H1 (cell line): ENCODE results near the gene RAD23A. TPM values are rescaled to one million over a fixed set of nuclear protein-coding genes. Genes with fewer than 3 reads are reported as not detected.

ENCODE experiments used
- CTCF ChIA-PET: fragments of 300-600 bp; sonication (Branson Sonifier 250); formaldehyde crosslinking; loops from one replicate; lab custom pipeline; 2021; ENCODE audit not compliant: partially characterized antibody; lab: Charles Lee
- POLR2A ChIA-PET: fragments of 300-600 bp; sonication (Branson Sonifier 250); formaldehyde crosslinking; loops from one replicate; lab custom pipeline; 2021; ENCODE audit warnings: inconsistent platforms; ENCODE audit not compliant: partially characterized antibody; lab: Charles Lee
- DNase-seq, 2 experiments: peaks; one replicate each; pipeline versions ENCODE4 v3.0.0 to v3.0.0-alpha.2; 2010 to 2022; ENCODE audit warnings: low spot score in 2 of 2, low read depth in 1 of 2, mixed read lengths in 1 of 2
- FAIRE-seq: peaks from 2 replicates; lab custom pipeline; 2011; peaks lifted over from hg19 to GRCh38; lab: Jason Lieb, UNC
- H2AFZ ChIP-seq: 2 replicates; pipeline ENCODE4 v1.8.1; 2012; ENCODE audit warnings: low read length, inconsistent platforms
- H2AK5ac ChIP-seq: 2 replicates; pipeline ENCODE4 v1.6.1; 2013; ENCODE audit warnings: low read depth, low read length
- H2BK120ac ChIP-seq: replicated peaks from 2 replicates; pipeline ENCODE3; 2013; ENCODE audit warnings: low read depth, low read length, inconsistent platforms
- H2BK12ac ChIP-seq: 2 replicates; pipeline ENCODE4 v1.6.1; 2013; ENCODE audit warnings: low read depth, low read length
- H2BK15ac ChIP-seq: 2 replicates; pipeline ENCODE4 v1.6.1; 2013; ENCODE audit warnings: low read length
- H2BK20ac ChIP-seq: 2 replicates; pipeline ENCODE4 v1.6.1; 2013; ENCODE audit warnings: low read length
- H2BK5ac ChIP-seq: 2 replicates; pipeline ENCODE4 v1.6.1; 2013; ENCODE audit warnings: low read depth, low read length
- H3K14ac ChIP-seq: 2 replicates; pipeline ENCODE4 v1.6.1; 2013; ENCODE audit warnings: inconsistent platforms; ENCODE audit not compliant: insufficient read length
- H3K18ac ChIP-seq: 2 replicates; pipeline ENCODE4 v1.6.1; 2013; ENCODE audit warnings: low read length; ENCODE audit errors: extremely low read depth
- H3K23ac ChIP-seq: 2 replicates; pipeline ENCODE4 v1.6.1; 2013; ENCODE audit warnings: inconsistent platforms; ENCODE audit not compliant: insufficient read length
- H3K23me2 ChIP-seq: 2 replicates; pipeline ENCODE4 v1.6.1; 2013; ENCODE audit warnings: low read depth, low read length
- H3K27ac ChIP-seq: 2 replicates; pipeline ENCODE4 v1.6.1; 2011; ENCODE audit warnings: low read depth, low read length, inconsistent platforms
- H3K27me3 ChIP-seq, 4 experiments: replicated peaks in 1 of 4; 1 replicate in 1 of 4; 2 replicates in 3 of 4; pipeline versions ENCODE4 v1.6.1 to v1.8.1; 2011 to 2013; ENCODE audit warnings: low read length in 3 of 4, mild to moderate bottlenecking in 3 of 4, inconsistent platforms in 2 of 4, mixed read lengths in 2 of 4, moderate library complexity in 1 of 4; ENCODE audit not compliant: control insufficient read depth in 3 of 4, insufficient read depth in 3 of 4; ENCODE audit errors: extremely low read depth in 1 of 4
- H3K36me3 ChIP-seq, 4 experiments: 2 replicates each; pipeline versions ENCODE4 v1.6.1 to v1.8.1; 2011 to 2013; ENCODE audit warnings: mild to moderate bottlenecking in 4 of 4, low read length in 3 of 4, moderate library complexity in 2 of 4, control low read depth in 1 of 4, inconsistent platforms in 1 of 4; ENCODE audit not compliant: insufficient read depth in 4 of 4, control insufficient read depth in 2 of 4
- H3K4ac ChIP-seq: replicated peaks from 2 replicates; pipeline ENCODE3; 2013; ENCODE audit warnings: low read length, low read depth, mixed read lengths, inconsistent platforms; ENCODE audit not compliant: insufficient read length
- H3K4me1 ChIP-seq, 4 experiments: replicated peaks in 1 of 4; 1 replicate in 1 of 4; 2 replicates in 3 of 4; pipeline versions ENCODE4 v1.6.1 to v1.8.1; 2011 to 2013; ENCODE audit warnings: low read length in 3 of 4, inconsistent platforms in 2 of 4, mixed read lengths in 1 of 4; ENCODE audit not compliant: insufficient read depth in 4 of 4, control insufficient read depth in 3 of 4
- H3K4me2 ChIP-seq, 2 experiments: 2 replicates each; pipeline versions ENCODE4 v1.6.1 to v1.8.1; 2011 to 2013; ENCODE audit warnings: low read depth in 2 of 2, low read length in 2 of 2, control low read depth in 1 of 2, inconsistent platforms in 1 of 2, mild to moderate bottlenecking in 1 of 2; ENCODE audit not compliant: insufficient read depth in 1 of 2
- H3K4me3 ChIP-seq, 4 experiments: fragments of 200-600, 300-600 bp in 1 of 4; sonication (generic), shearing (Covaris generic), sonication (Bioruptor Twin) in 1 of 4; 2 replicates each; pipeline versions ENCODE4 v1.5.1 to v1.8.1; 2011 to 2016; ENCODE audit warnings: low read length in 4 of 4, low read depth in 3 of 4, control low read depth in 2 of 4, inconsistent platforms in 2 of 4, mild to moderate bottlenecking in 2 of 4, mixed read lengths in 1 of 4, moderate library complexity in 1 of 4; ENCODE audit not compliant: insufficient read depth in 2 of 4; ENCODE audit errors: extremely low read depth in 1 of 4
- H3K56ac ChIP-seq: replicated peaks from 2 replicates; pipeline ENCODE3; 2013; ENCODE audit warnings: low read depth, mild to moderate bottlenecking, mixed read lengths, low read length, inconsistent platforms; ENCODE audit not compliant: insufficient read length
- H3K79me1 ChIP-seq: 2 replicates; pipeline ENCODE4 v1.6.1; 2013; ENCODE audit warnings: low read depth, low read length, control low read depth
- H3K79me2 ChIP-seq, 2 experiments: 2 replicates each; pipeline versions ENCODE4 v1.6.1 to v1.8.1; 2012 to 2013; ENCODE audit warnings: low read length in 2 of 2, mild to moderate bottlenecking in 2 of 2, inconsistent platforms in 1 of 2; ENCODE audit not compliant: insufficient read depth in 2 of 2, control insufficient read depth in 1 of 2
- H3K9ac ChIP-seq, 4 experiments: replicated peaks in 1 of 4; 1 replicate in 1 of 4; 2 replicates in 3 of 4; pipeline versions ENCODE4 v1.6.1 to v1.8.1; 2011 to 2013; ENCODE audit warnings: low read depth in 3 of 4, low read length in 3 of 4, control low read depth in 2 of 4, mild to moderate bottlenecking in 2 of 4, moderate library complexity in 2 of 4, inconsistent platforms in 1 of 4; ENCODE audit errors: extremely low read depth in 1 of 4
- H3K9me3 ChIP-seq, 2 experiments: 2 replicates each; pipeline versions ENCODE4 v1.6.1 to v1.8.1; 2012 to 2013; ENCODE audit warnings: mild to moderate bottlenecking in 2 of 2, moderate library complexity in 2 of 2, control low read depth in 1 of 2, inconsistent platforms in 1 of 2, low read depth in 1 of 2, low read length in 1 of 2, mixed read lengths in 1 of 2; ENCODE audit not compliant: insufficient read depth in 2 of 2
- H4K20me1 ChIP-seq, 2 experiments: replicated peaks in 1 of 2; 2 replicates each; pipeline versions ENCODE3 to v1.8.1; 2011 to 2013; ENCODE audit warnings: inconsistent platforms in 2 of 2, low read length in 2 of 2, mild to moderate bottlenecking in 1 of 2; ENCODE audit not compliant: insufficient read depth in 2 of 2, control insufficient read depth in 1 of 2
- H4K5ac ChIP-seq: 2 replicates; pipeline ENCODE4 v1.6.1; 2013; ENCODE audit warnings: low read length, low read depth, mixed read lengths, inconsistent platforms; ENCODE audit not compliant: insufficient read length
- H4K8ac ChIP-seq: 2 replicates; pipeline ENCODE4 v1.8.0; 2013; ENCODE audit warnings: mild to moderate bottlenecking, moderate library complexity, low read length, inconsistent platforms; ENCODE audit not compliant: insufficient read depth; ENCODE audit errors: extremely low read depth
- H4K91ac ChIP-seq: replicated peaks from 2 replicates; pipeline ENCODE3; 2013; ENCODE audit warnings: low read length, mixed read lengths, inconsistent platforms; ENCODE audit not compliant: insufficient read length
- CEBPB ChIP-seq: IDR thresholded peaks from 2 replicates; pipeline ENCODE4 v1.6.1; 2012; ENCODE audit warnings: low read depth, low read length
- KDM5A ChIP-seq: fragments of 200-600 bp; IDR thresholded peaks from 2 replicates; pipeline ENCODE4 v1.7.1; 2012; ENCODE audit warnings: mild to moderate bottlenecking, low read length, inconsistent platforms, mixed read lengths
- PHF8 ChIP-seq: fragments of 200-600 bp; sonication (generic); conservative IDR thresholded peaks from 2 replicates; pipeline ENCODE4 v1.7.1; 2012; ENCODE audit warnings: low read depth, mild to moderate bottlenecking, inconsistent platforms, low read length, moderate library complexity
- POLR2AphosphoS5 ChIP-seq: IDR thresholded peaks from 2 replicates; pipeline ENCODE4 v1.6.1; 2011; ENCODE audit warnings: low read depth, low read length
- SP4 ChIP-seq: IDR thresholded peaks from 2 replicates; pipeline ENCODE4 v1.6.1; 2012; ENCODE audit warnings: low read length, inconsistent platforms
- WGBS, 2 experiments: shearing (Covaris generic) in 1 of 2; methylation state at CpG; one replicate each; pipeline versions ENCODE4 v1.1.6 to v1.1.7; 2013 to 2015; ENCODE audit warnings: low lambda C conversion rate in 2 of 2, mixed read lengths in 2 of 2, inconsistent platforms in 1 of 2, low coverage in 1 of 2, missing lambda C conversion rate in 1 of 2; ENCODE audit not compliant: insufficient replicate concordance in 2 of 2, insufficient coverage in 1 of 2, insufficient read length in 1 of 2; ENCODE audit errors: extremely low coverage in 1 of 2, missing lambda C conversion rate in 1 of 2; 5-methylcytosine and 5-hydroxymethylcytosine counted together
- polyA plus RNA-seq, 7 experiments: library from polyadenylated mRNA; depleted of rRNA in 3 of 7; stranded (reverse) in 5 of 7; unstranded in 2 of 7; fragments of >200 nt in 5 of 7; fragments of 200-250 nt in 2 of 7; gene quantifications; 1 replicate in 5 of 7; 2 replicates in 1 of 7; 4 replicates in 1 of 7; pipeline versions ENCODE4 v1.2.1 to v1.2.3, GENCODE V29; 2011 to 2013; ENCODE audit warnings: missing spikeins in 2 of 7, mixed read lengths in 2 of 7
- total RNA-seq: library from RNA; stranded (reverse); fragmentation: NEBNext Ultra II Directional; extraction: Animal tissue kit (Norgen Biotek cat#: 25700); gene quantifications from 2 replicates; pipeline ENCODE4 v1.2.1, GENCODE V29; 2021
- TF ChIP-seq, protein P1 (sequence below): IDR thresholded peaks from 2 replicates; pipeline ENCODE4 v1.6.1; 2012; ENCODE audit warnings: low read length, inconsistent platforms
- TF ChIP-seq, protein P2 (sequence below): IDR thresholded peaks from 2 replicates; pipeline ENCODE4 v1.6.1; 2012; ENCODE audit warnings: inconsistent platforms
- TF ChIP-seq, protein P3 (sequence below): IDR thresholded peaks from 2 replicates; pipeline ENCODE4 v1.6.1; 2012; ENCODE audit warnings: inconsistent platforms

Gene RAD23A
- total and polyA plus RNA-seq, 2 of the 8 experiments (the other 6 are each of a cell fraction or from before 2014, with no cell fraction given): 40.0 to 76.1 TPM

DNA sequence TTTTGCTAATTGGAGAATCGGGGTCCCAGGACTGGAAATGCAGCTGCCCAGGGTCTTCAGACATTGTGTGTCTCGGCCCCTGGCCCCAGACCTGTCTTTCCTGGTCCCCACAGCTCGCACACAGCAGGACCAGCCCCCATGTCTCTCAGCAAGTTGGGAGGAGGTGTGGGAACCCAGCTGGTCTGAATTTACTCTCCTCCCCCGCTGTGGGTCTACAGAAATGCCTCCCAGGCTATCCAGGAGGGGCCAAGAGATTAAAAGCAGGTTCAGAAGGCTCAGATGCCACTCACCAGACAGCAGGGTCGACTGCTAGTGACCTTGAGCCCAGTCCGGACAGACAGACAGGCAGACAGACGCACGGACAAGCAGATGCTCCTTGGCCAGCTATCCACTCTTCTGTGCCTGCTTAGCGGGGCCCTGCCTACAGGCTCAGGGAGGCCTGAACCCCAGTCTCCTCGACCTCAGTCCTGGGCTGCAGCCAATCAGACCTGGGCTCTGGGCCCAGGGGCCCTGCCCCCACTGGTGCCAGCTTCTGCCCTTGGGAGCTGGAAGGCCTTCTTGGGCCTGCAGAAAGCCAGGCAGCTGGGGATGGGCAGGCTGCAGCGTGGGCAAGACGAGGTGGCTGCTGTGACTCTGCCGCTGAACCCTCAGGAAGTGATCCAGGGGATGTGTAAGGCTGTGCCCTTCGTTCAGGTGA lies 23.8 kb downstream of the RAD23A start, which contains the start of gene DAND5:
TSS of gene DAND5 (plus strand) at position 285 of the 697 bp plus-strand sequence. CDS start at position 370, 85 bp downstream.
- Histone ChIP-seq H2BK5ac (peak within 1 kb of the TSS; percentile 52), H2BK12ac (peak within 1 kb of the TSS; percentile 33; the same call in 1 of the 2 replicates), H4K5ac (no peak within 1 kb of the TSS), H2AK5ac (0 out of 2 replicates have a peak within 1 kb of the TSS, but pooled peaks have one; percentile 39), H3K4me3 (no peak within 1 kb of the TSS), H4K20me1 (no peaks in the 10 kb centered on the region), H3K4me2 (no peak within 1 kb of the TSS), H4K8ac (no peak within 1 kb of the TSS), H3K27me3 (no peaks in the 10 kb centered on the region), H3K9me3 (no peaks in the 10 kb centered on the region), H2BK20ac (0 out of 2 replicates have a peak within 1 kb of the TSS, but pooled peaks have one; percentile 48), H4K91ac (no peak within 1 kb of the TSS), H3K56ac (no peak within 1 kb of the TSS), H3K4me1 (peaks cover 0 to 6% (median 2%) of the 10 kb centered on the region in 4 experiments; a peak in 2 of 7 replicates), H3K4ac (no peak within 1 kb of the TSS), H3K36me3 (no peaks in the 10 kb centered on the region), H3K79me2 (no peaks in the 10 kb centered on the region), H3K14ac (no peak within 1 kb of the TSS), H2BK15ac (no peak within 1 kb of the TSS), H3K23me2 (no peaks in the 10 kb centered on the region), H3K9ac (no peak within 1 kb of the TSS), H2AFZ (no peak within 1 kb of the TSS), H3K27ac (no peak within 1 kb of the TSS), H3K18ac (no peak within 1 kb of the TSS; the same call in 1 of the 2 replicates), H3K79me1 (no peaks in the 10 kb centered on the region), H3K23ac (no peak within 1 kb of the TSS), H2BK120ac (no peak within 1 kb of the TSS)
- ChIA-PET POLR2A (interaction anchor here (0.7 kb wide), 1 partner anchor 70 kb away, joined by 3 read pairs; no protein-coding TSS in a partner anchor), CTCF (interaction anchor here (1.1 to 7.6 kb wide), 4 partner anchors 11 to 125 kb away, joined by 3 to 154 read pairs (median 12); no protein-coding TSS in a partner anchor)
- TF ChIP-seq PHF8 (no peak), KDM5A (no peak), CEBPB (no peak), SP4 (no peak), POLR2AphosphoS5 (no peak)
- TF ChIP-seq, protein P1, sequence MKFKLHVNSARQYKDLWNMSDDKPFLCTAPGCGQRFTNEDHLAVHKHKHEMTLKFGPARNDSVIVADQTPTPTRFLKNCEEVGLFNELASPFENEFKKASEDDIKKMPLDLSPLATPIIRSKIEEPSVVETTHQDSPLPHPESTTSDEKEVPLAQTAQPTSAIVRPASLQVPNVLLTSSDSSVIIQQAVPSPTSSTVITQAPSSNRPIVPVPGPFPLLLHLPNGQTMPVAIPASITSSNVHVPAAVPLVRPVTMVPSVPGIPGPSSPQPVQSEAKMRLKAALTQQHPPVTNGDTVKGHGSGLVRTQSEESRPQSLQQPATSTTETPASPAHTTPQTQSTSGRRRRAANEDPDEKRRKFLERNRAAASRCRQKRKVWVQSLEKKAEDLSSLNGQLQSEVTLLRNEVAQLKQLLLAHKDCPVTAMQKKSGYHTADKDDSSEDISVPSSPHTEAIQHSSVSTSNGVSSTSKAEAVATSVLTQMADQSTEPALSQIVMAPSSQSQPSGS: no peak
- TF ChIP-seq, protein P2, sequence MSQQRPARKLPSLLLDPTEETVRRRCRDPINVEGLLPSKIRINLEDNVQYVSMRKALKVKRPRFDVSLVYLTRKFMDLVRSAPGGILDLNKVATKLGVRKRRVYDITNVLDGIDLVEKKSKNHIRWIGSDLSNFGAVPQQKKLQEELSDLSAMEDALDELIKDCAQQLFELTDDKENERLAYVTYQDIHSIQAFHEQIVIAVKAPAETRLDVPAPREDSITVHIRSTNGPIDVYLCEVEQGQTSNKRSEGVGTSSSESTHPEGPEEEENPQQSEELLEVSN: no peak
- TF ChIP-seq, protein P3, sequence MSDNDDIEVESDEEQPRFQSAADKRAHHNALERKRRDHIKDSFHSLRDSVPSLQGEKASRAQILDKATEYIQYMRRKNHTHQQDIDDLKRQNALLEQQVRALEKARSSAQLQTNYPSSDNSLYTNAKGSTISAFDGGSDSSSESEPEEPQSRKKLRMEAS: no peak
- FAIRE-seq (no peak), DNase-seq (no peak)
- WGBS, 2 experiments: 85% methylated on average over 14 of the region's 14 CpGs; no CpG with 5 or more reads in 1 of the 2 experiments
